ENCODE measurements around the gene NNMT. TPM values are rescaled to one million over a fixed set of nuclear protein-coding genes. Genes with fewer than 3 reads are reported as not detected.

The NNMT gene
- total and polyA plus RNA-seq, 2 experiments from 2014 or later: 1,043 to 1,317 TPM

DNA sequence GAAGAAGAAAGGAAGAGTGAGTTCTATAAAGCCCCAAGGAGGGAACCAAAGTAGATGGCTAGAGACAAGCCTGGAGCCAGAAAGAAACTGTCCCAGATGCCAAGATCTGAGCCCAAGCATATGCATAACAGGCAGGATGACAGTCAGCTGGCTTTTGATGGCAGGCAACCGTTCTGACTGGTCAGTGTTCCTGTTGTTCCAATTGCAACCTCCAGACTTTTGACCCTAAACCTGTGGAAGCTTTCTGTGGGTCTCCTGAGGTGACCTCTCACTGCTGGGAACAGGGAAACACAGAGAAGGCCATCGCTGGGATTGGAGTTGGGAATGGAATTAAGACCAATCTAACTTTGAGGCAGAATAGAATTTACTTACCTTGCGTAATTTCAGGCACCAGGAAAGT, 21.6 kb upstream of the NNMT start:
- TF ChIP-seq EZH2phosphoT487 (IDR thresholded peaks at IDR 0.05; ENCODE audit: insufficient read depth, low read depth) (no peak), EZH2 (IDR thresholded peaks at IDR 0.05; ENCODE audit: insufficient read depth, poor library complexity, severe bottlenecking) (no peak)

GRCh38 chr11:114275280-114275679, 20.9 kb upstream of the NNMT start:
- Histone ChIP-seq H3K27ac (no peak overlapping the region), H3K4me3 (no peak overlapping the region), H3K9me3 (ENCODE audit: low read depth) (no peaks in the 10 kb centered on the region), H3F3A (ENCODE audit: insufficient read depth) (0 out of 2 replicates have a peak, but pooled peaks cover 3% of the 10 kb centered on the region), H3K9ac (no peak overlapping the region), H4K20me1 (ENCODE audit: insufficient read depth) (no peaks in the 10 kb centered on the region), H3K79me2 (ENCODE audit: insufficient read depth) (no peaks in the 10 kb centered on the region), H3K36me3 (ENCODE audit: low read depth) (no peaks in the 10 kb centered on the region), H3K9me2 (ENCODE audit: insufficient read depth) (no peaks in the 10 kb centered on the region), H2AFZ (no peak overlapping the region), H3K4me2 (ENCODE audit: unreplicated experiment) (no peak overlapping the region), H3K27me3 (replicated peaks; ENCODE audit: insufficient read depth) (peaks cover 65% of the 10 kb centered on the region), H3K4me1 (ENCODE audit: insufficient read depth) (peaks cover 3% of the 10 kb centered on the region)
- TF ChIP-seq EZH2 (IDR thresholded peaks at IDR 0.05; ENCODE audit: insufficient read depth, poor library complexity, severe bottlenecking): no peak
- TF ChIP-seq EZH2phosphoT487 (IDR thresholded peaks at IDR 0.05; ENCODE audit: insufficient read depth, low read depth): no peak
- 4 to 6% methylated on average over 3 of the region's 3 CpGs for WGBS, 2 experiments (ENCODE audit: low coverage in 1 of 2, low lambda C conversion rate in 2 of 2, missing lambda C conversion rate in 2 of 2)
- DNase-seq: no peak
- in situ Hi-C loops (cut with MboI): no loop called here

More for the DNA sequence above, 21.6 kb upstream of the NNMT start:
- Histone ChIP-seq H3K4me1 (ENCODE audit: insufficient read depth) (no peaks in the 10 kb centered on the region; the same call in 1 of the 2 replicates), H3K9me2 (ENCODE audit: insufficient read depth) (no peaks in the 10 kb centered on the region), H3K27ac (no peak overlapping the region), H3F3A (ENCODE audit: insufficient read depth) (no peaks in the 10 kb centered on the region), H3K9me3 (ENCODE audit: low read depth) (no peaks in the 10 kb centered on the region), H3K36me3 (ENCODE audit: low read depth) (no peaks in the 10 kb centered on the region), H3K9ac (no peak overlapping the region), H3K79me2 (ENCODE audit: insufficient read depth) (no peaks in the 10 kb centered on the region), H2AFZ (no peak overlapping the region), H3K4me2 (ENCODE audit: unreplicated experiment) (no peak overlapping the region), H3K4me3 (no peak overlapping the region), H3K27me3 (replicated peaks; ENCODE audit: insufficient read depth) (peaks cover 72% of the 10 kb centered on the region), H4K20me1 (ENCODE audit: insufficient read depth) (no peaks in the 10 kb centered on the region)
- in situ Hi-C loops (cut with MboI): no loop called here
- 20 to 22% methylated on average over 3 of the region's 3 CpGs for WGBS, 2 experiments (ENCODE audit: low coverage in 1 of 2, low lambda C conversion rate in 2 of 2, missing lambda C conversion rate in 2 of 2)
- no peak for DNase-seq

GRCh38 chr11:114276077-114276476, 20.1 kb upstream of the NNMT start:
- Histone ChIP-seq H2AFZ (no peak overlapping the region), H3F3A (ENCODE audit: insufficient read depth) (0 out of 2 replicates have a peak, but pooled peaks cover 4% of the 10 kb centered on the region), H3K9me3 (ENCODE audit: low read depth) (no peaks in the 10 kb centered on the region), H3K4me3 (no peak overlapping the region), H3K27me3 (replicated peaks; ENCODE audit: insufficient read depth) (peaks cover 59% of the 10 kb centered on the region), H3K4me1 (ENCODE audit: insufficient read depth) (peaks cover 9% of the 10 kb centered on the region), H4K20me1 (ENCODE audit: insufficient read depth) (no peaks in the 10 kb centered on the region), H3K9me2 (ENCODE audit: insufficient read depth) (no peaks in the 10 kb centered on the region), H3K36me3 (ENCODE audit: low read depth) (no peaks in the 10 kb centered on the region), H3K4me2 (ENCODE audit: unreplicated experiment) (no peak overlapping the region), H3K79me2 (ENCODE audit: insufficient read depth) (no peaks in the 10 kb centered on the region), H3K9ac (no peak overlapping the region), H3K27ac (no peak overlapping the region)
- no peak for DNase-seq
- in situ Hi-C loops (cut with MboI): no loop called here
- 36 to 45% methylated on average over 5 of the region's 5 CpGs for WGBS, 2 experiments (ENCODE audit: low coverage in 1 of 2, low lambda C conversion rate in 2 of 2, missing lambda C conversion rate in 2 of 2)
- TF ChIP-seq EZH2phosphoT487 (IDR thresholded peaks at IDR 0.05; ENCODE audit: insufficient read depth, low read depth) (no peak), EZH2 (IDR thresholded peaks at IDR 0.05; ENCODE audit: insufficient read depth, poor library complexity, severe bottlenecking) (no peak)

DNA sequence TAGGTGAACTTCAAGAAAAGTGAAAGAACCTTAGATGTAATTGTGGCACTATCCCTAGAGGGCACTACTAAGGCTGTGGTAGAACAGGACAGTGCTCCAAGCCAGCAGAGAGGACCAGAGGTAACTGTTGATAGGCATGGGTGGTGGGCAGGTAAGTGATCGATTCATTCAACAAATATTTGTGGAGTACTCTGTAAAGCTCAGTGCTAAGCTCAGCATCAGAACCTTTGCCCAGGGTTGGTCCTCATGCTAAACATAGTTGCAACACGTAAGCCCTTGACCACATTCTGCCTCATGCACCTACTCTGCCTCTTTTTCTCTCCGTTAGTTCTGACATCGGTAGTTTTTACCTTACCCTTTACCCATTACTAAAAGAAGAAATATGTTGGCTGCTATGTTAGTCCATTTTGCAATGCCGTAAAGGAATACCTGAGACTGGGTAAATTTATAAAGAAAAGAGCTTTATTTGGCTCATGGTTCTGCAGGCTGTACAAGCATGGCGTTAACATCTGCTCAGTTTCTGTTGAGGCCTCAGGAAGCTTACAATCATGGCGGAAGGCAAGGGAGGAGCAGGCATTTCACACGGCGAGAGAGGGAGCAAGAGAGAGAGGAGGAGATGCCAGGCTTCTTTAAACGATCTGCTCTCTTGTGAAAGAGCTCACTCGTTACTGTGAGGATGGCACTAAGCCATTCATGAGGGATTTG, 18.4 kb upstream of the NNMT start:
- Histone ChIP-seq H3K79me2 (ENCODE audit: insufficient read depth) (no peaks in the 10 kb centered on the region; the same call in 1 of the 2 replicates), H4K20me1 (ENCODE audit: insufficient read depth) (no peaks in the 10 kb centered on the region), H3K9me2 (ENCODE audit: insufficient read depth) (no peaks in the 10 kb centered on the region), H3K4me2 (ENCODE audit: unreplicated experiment) (no peak overlapping the region), H3K27me3 (replicated peaks; ENCODE audit: insufficient read depth) (peaks cover 42% of the 10 kb centered on the region), H3F3A (ENCODE audit: insufficient read depth) (peaks cover 4% of the 10 kb centered on the region; the same call in 1 of the 2 replicates), H2AFZ (no peak overlapping the region), H3K4me3 (no peak overlapping the region), H3K9ac (no peak overlapping the region), H3K27ac (no peak overlapping the region), H3K4me1 (ENCODE audit: insufficient read depth) (peaks cover 18% of the 10 kb centered on the region), H3K36me3 (ENCODE audit: low read depth) (no peaks in the 10 kb centered on the region), H3K9me3 (ENCODE audit: low read depth) (no peaks in the 10 kb centered on the region)
- whole genome bisulfite sequencing, 2 experiments (ENCODE audit: low coverage in 1 of 2, low lambda C conversion rate in 2 of 2, missing lambda C conversion rate in 2 of 2): 74 to 76% methylated on average over 11 of the region's 11 CpGs
- no peak for DNase-seq
- no peak for TF ChIP-seq EZH2phosphoT487 (IDR thresholded peaks at IDR 0.05; ENCODE audit: insufficient read depth, low read depth)
- TF ChIP-seq EZH2 (IDR thresholded peaks at IDR 0.05; ENCODE audit: insufficient read depth, poor library complexity, severe bottlenecking): no peak
- in situ Hi-C loops (cut with MboI): no loop called here

Data from GM23248 (cell line).